HG03097 (cell line): ENCODE results near the gene SPTSSB.

Source experiments
- ATAC-seq: cut with Tn5 transposase; IDR thresholded peaks from one replicate; pipeline ENCODE4 v1.9.1; 2021; ENCODE audit not compliant: unreplicated experiment, low FRiP score

Gene SPTSSB, protein sequence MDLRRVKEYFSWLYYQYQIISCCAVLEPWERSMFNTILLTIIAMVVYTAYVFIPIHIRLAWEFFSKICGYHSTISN

DNA sequence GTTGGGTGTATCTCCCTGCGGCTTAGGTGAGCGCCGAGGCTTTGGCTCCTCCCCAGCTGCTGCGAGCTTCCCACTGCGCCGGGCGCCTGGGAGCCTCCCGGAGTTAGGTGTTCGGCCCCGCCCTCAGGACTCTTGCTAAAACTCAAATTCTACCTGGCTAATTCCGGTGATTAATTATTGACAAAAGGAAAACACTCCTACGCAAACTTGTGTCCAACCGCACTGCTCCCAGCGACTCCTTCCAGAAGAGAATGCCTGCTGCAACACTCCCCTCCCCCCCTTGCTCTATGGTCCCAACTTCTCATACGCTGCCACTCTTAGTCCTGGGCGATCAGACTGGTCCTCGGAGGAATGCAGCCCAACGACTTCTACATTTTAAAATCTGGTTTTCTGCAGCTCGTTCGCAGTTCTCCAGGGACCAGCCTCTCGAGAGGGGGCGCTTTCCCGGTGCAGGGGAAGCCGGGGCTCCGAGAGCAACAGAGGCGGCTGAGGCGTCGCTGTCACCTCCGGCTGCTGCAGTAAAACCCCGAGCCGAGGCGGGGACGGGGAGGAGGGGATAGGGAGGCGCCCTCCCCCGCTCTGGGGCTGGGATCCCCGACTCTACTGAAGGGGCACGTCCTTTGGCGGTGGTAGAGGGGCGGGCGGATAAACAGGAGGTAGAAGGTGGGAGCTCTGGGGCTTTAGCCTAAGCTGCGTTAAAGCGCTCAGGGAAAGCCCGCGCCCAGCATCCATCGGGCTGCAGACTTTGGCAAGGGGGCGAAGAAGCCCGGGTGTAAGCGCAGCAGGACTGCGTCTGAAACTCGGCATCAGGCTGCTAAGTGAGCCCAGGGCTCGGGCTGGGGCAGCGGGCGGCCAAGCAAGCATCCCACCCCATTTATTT is at the start of gene SPTSSB:
TSS of gene SPTSSB (minus strand) at position 77 of the 880 bp plus-strand sequence. CDS start 25,194 bp downstream, outside the sequence.
- ATAC-seq: peak; percentile 44

DNA sequence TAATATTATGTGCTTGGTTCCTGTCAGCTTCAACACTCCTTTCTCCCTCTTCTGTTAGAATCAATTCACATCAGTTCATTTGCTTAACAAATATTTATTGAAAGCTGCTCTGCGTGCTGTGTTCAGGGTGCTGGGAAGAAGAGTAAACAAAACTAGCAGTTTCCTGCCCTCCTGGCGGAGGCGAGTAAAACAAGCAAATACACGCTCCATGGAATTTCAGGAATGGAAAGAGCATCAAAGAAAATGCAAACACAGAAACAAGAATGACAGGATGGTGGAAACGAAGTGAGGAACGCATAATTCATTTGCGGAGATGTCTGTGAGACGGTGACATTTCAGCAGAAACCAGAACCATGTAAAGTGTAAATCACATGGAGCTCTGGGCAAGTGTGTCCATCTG is 49.4 kb upstream of the SPTSSB start:
- no peak for ATAC-seq

DNA sequence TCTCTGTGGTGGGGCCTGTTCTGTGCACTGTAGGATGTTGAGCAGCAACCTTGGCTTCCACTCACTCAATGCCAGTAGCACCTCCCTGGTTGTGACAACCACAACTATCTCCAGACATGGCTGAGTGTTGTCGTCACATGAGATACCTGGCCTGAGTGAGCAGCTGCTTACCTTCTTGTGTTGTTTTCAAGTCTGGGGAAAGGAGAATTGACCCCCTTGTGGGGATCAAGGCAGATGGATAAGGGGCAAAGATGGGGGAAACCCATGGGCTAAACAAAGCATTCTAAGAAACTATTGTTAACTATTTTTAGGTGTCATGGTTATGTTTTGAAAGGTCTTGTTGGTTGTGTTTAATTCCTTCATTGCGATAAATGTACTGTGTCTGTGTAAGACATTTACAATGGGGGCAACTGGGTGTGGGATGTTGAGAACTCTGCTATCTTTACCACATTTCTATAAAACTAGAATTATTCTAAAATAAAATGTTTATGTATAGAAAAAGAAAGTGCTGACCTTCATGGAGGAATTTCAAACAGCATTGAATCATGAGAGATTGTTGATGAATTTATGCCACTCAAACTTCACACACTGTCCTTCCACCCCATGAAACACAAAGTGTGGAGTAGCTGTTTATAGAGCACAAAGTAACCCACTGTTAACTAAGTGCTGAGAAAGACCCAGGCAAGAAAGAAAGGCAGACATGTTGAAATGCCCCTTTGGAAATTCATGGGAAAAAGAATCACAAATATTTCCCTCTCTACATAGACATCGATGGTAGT is 48.4 kb upstream of the SPTSSB start:
- no peak for ATAC-seq

DNA sequence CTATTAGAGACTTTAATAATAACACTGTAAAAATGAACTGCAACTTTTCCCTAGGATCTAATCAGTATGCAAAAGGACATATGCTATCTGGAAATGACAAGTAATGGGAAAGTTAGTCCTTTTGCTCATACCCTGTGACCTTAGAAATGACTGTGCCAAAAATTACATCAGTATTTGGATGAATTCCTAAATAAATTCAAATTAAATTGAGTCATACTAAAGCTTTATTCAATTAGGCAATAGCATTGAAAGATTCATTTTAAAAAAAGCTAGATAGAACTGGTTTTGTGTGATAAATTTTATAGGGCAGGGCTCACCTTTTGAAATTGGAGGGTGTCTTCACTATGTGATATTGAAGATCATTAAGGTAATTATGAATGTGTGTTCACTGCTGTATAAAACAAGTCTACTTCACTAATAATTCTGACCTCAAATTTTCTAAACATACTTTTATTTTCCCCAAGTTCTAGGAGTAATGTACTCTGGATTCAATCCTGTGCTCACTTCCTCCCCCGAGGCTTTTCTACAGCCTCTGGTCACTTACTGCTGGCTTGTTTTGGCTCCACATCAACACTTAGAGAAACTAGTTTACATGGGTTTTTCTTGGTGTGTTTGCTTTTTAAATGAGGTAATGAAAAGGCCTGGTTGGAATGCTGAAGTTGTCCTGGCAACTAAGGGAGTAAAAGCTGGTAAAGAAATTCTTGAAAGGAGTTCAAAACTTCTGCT is 44.4 kb upstream of the SPTSSB start:
- no peak for ATAC-seq

DNA sequence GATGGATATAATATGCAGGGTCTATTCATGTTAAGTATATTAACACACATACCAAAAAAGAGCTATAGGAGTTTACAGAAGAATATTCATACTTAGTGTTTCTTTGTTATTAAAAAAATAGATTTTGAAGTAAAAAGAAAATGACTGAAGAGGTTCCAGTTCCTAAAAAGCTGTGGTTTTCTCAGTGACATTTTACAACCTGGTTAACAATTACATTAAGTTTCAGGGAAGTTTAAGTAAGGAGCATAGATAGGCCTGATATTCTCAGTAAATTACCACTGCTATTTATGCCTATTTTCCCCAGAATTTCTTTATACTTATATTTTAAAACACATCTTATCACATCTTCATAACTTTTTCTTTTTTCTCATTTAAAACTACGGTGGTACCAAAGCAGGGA is 43.6 kb upstream of the SPTSSB start:
- ATAC-seq: no peak

DNA sequence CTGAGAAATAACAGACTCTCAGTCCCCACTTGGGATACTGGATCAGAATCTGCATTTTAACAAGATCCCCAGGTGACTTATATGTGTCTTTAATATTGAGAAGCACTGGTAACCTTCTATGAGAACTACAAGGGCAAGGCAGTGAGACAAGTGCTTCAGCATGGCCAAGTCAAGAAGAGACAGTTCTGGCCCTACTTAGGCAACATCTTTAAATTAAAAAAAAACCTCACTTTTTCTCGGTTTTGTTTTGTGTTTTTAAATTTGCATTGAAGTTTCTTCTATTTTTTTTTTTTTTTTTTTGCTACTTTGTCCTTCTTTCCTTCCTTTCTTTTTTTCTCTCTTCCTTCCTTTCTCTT is 42.5 kb upstream of the SPTSSB start:
- no peak for ATAC-seq

GRCh38 chr3:161413127-161413854 is 42.0 kb upstream of the SPTSSB start:
- ATAC-seq: no peak

DNA sequence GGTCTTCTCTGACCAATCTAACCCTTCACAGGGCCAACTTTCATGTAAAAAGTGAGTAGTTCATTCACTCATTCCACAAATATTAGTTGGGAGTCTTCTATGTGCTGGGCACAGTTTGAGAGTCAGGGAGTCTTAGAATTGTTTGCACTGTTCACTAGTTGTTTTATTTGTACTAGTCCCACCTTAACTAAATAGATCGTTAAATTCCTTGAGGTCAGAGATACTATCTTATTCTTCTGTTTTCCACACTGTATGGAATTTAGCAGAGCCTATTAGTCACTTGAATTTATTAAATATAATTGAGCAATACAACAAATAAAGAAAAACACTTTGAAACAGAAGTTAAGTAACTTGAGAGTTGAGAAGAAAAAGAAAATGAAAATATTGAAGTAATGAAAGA is 40.8 kb upstream of the SPTSSB start:
- ATAC-seq: no peak

- ATAC-seq: no peak
Measured at GRCh38 chr3:161409858-161410257, 38.5 kb upstream of the SPTSSB start.

- ATAC-seq: no peak
Measured at GRCh38 chr3:161409069-161409468, 37.8 kb upstream of the SPTSSB start.

DNA sequence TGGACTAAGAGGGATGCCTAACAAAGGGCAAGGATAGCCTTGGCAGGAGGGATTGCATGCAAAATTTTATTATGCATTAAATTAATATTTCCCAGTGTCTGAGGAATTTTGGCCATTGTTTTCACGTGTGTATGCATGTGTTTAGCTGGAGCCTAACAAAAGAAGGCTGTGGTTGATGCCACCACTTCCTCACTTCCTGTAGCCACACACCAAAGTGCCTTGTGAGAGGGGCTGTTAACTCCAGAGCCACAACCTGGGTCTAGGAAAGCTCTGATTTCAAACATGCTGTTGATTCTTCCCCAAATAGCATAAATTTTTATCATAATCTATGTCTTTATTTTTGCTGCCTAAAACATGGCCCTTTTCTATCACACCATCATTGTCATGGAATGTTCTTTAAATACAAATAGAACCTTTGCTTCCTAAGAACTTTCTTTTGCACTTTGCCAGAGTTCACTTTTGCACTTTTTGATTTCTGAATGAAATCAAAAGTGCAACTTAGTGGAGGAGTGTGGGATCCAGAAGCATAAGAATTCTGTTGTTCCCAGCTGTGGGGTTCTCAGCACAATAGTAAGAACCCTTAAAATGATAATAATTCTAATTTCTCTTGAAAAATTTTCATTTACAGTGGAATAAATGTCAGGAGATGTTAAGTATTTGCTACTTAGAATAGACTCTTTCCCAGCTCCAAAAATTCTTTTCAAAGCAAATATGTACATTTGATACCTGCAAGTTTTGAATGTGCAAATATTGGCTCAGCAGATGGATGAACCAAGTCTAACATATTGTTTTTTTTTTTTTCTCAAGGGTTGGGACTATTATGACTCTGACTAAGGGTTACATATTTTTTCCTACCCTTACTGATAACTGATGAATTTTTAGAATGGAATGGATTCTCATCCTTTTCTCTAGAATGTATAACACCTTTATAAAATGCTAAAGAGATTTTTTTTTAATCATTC is 35.6 kb upstream of the SPTSSB start:
- no peak for ATAC-seq

DNA sequence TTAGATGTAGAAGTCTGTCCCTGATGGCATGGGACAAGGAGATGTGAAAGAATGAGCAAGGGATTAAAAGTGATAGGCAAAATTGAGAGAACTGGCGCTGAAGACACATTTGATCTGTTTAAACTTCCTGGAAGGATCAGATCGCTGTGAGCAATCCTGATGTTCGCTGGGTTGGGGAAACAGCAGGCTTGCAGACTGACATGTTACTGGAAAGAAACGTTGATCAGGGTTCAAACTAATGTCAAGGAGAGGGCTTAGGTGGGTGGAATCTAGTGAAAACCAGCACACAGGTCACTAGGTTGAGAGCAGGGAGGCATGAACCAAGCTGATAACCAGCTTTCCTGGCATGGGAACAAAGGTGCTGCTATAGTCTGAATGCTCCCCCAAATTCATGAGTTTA is 34.5 kb upstream of the SPTSSB start:
- no peak for ATAC-seq

DNA sequence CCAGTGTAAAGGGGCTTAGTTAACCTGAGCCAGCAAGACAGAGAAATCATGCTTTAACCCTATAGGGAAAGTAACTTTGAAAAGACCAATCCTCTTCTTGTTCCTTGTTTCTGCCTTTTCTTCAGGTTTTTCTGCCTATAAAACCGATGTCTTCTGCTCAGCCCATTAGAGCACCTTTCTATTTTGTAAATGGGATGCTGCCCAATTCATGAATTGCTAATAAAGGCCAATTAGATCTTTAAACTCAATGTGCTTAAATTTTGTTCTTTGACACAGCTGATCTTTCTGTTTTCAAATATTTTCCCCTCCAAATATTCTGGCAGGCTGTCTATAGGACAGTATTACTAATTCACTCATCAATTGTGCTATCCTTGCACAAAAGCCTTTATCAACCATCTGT is 33.8 kb upstream of the SPTSSB start:
- no peak for ATAC-seq

DNA sequence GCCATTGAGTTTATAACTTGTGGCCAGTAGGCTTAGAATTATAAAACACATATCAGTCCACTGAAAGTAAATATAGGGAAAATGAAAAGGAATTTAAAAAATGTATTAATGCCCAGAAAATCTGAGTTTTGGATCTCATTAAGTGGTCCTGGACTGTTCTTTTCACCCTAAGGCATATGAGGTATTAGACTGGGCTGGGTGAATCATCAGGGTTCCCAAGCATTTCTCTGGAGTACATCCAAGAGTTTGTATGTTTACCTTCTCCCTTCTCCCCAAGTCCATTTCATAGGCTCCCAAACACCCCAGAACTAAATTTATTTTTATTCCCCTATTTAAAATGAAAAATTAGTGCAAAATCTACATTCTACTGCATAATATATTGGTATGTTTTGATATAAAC is 31.9 kb upstream of the SPTSSB start:
- ATAC-seq: no peak

GRCh38 chr3:161401389-161401788 is 30.1 kb upstream of the SPTSSB start:
- ATAC-seq: no peak

GRCh38 chr3:161400650-161401049 is 29.3 kb upstream of the SPTSSB start:
- ATAC-seq: no peak

DNA sequence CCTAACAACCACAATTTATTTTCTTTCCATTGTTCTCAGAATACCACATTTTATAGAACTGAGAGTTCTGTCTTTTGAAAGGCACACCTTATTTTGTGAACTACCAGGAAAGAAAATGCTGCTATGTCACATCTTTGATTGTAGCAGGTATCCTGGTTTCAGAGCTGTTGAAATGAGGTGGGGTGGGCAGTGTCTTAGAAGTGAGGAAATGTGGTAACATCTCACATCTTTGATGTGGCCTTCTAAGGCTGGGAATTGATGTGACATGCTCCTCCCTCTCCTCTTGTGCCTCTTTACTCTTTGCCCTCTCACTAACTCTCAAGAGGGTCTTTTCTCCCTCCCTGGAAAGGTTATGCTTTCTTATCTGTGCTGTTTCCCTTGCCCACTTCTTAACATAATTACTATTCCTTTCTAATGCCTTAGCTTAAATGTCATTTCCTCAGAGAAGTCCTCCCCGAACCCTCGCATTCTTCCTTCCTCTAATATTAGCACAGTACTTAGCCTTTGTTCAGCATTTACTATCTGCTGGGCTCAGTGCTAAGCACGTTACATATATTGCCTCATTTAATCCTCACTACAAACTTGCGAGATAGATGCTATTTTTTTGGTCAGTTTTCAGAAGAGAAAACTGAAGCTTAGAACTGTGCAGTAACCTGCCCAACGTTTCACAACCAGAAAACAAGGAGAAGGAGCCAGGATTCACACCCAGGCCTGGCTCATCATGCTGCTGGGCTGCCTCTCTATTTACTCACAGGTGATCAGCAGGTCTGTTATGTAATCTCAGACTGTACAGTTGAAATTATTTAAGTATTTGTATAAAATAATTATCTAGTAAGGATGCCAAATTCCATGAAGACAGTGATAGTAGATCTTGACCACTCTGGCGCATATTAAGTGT is 24.0 kb upstream of the SPTSSB start:
- ATAC-seq: no peak

GRCh38 chr3:161393803-161394202 is 22.5 kb upstream of the SPTSSB start:
- no peak for ATAC-seq
